ENCODE data around the gene KRT6B. TPM values are rescaled to one million over a fixed set of nuclear protein-coding genes. Genes with fewer than 3 reads are reported as not detected.

Gene KRT6B
- total RNA-seq, 1 experiment from 2014 or later = not detected

DNA sequence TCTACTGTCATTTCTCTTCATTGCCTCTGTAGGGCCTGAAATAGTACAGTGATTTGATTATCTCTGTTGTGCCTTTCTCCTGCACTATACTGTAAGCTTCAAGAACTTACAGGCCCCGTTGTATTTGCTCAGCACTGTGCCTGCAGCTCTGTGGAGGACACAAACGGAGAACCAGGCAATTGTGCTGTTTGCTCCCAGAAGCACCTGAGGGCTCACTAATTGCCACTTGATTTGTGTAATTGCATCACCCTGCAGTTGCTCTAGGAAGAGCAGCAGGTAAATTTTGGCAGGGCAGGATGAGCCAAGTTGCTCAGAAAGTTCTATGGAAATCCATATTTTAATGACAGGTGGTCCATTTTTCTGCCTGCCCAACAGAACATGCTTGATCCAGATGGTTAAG is 34.2 kb downstream of the KRT6B start:
- Histone ChIP-seq H3K79me2 (ENCODE audit: insufficient read depth, low read length) (no peaks in the 10 kb centered on the region), H3K27me3 (ENCODE audit: insufficient read depth, low read length) (no peaks in the 10 kb centered on the region), H3K4me2 (ENCODE audit: low read length) (no peak overlapping the region), H2AFZ (ENCODE audit: low read depth, low read length, poor library complexity, severe bottlenecking) (no peak overlapping the region), H3K9ac (ENCODE audit: low read length) (no peak overlapping the region), H3K9me3 (ENCODE audit: control insufficient read depth in 1 of 2, insufficient read depth in 1 of 2, low read depth in 1 of 2, low read length in 2 of 2) (no peaks in the 10 kb centered on the region), H3K27ac (ENCODE audit: low read depth, low read length) (no peak overlapping the region), H3K4me3 (replicated peaks in 1 of 2; ENCODE audit: low read depth in 1 of 2, low read length in 2 of 2) (no peak overlapping the region), H3K36me3 (ENCODE audit: control insufficient read depth in 1 of 2, insufficient read depth in 2 of 2, low read length in 2 of 2) (no peaks in the 10 kb centered on the region), H4K20me1 (ENCODE audit: insufficient read depth) (no peaks in the 10 kb centered on the region), H3K9me2 (ENCODE audit: insufficient read depth) (no peaks in the 10 kb centered on the region), H3K4me1 (ENCODE audit: control insufficient read depth in 1 of 2, insufficient read depth in 2 of 2, low read length in 2 of 2) (peaks cover 0 to 18% of the 10 kb centered on the region in 2 experiments; a peak in 1 of 4 replicates)
- no peak for ATAC-seq
- TF ChIP-seq CBX3 (IDR thresholded peaks at IDR 0.05; ENCODE audit: low read depth) (no peak), CEBPB (IDR thresholded peaks at IDR 0.05; ENCODE audit: low read depth) (peak; percentile 52; the same call in 1 of the 2 replicates)
- intact Hi-C loops (cut with micrococcal nuclease) = no loop called here
- POLR2A ChIA-PET = no interaction called here
- no peak for DNase-seq (ENCODE audit: low read depth, low spot score)
- CTCF ChIA-PET = no interaction called here
- BruUV-seq (replicated peaks) = no TSS peak
- RAD21 ChIA-PET (ENCODE audit: low non-redundant PET in 1 of 2, low total read pairs in 2 of 2, uncharacterized antibody in 2 of 2, unreplicated experiment in 2 of 2) = no interaction called here

- Histone ChIP-seq H3K9me2 (ENCODE audit: insufficient read depth) (no peaks in the 10 kb centered on the region), H3K27me3 (ENCODE audit: insufficient read depth, low read length) (no peaks in the 10 kb centered on the region), H3K79me2 (ENCODE audit: insufficient read depth, low read length) (no peaks in the 10 kb centered on the region), H3K4me2 (ENCODE audit: low read length) (no peak overlapping the region), H3K9ac (ENCODE audit: low read length) (no peak overlapping the region), H3K36me3 (ENCODE audit: control insufficient read depth in 1 of 2, insufficient read depth in 2 of 2, low read length in 2 of 2) (no peaks in the 10 kb centered on the region), H3K27ac (ENCODE audit: low read depth, low read length) (no peak overlapping the region), H4K20me1 (ENCODE audit: insufficient read depth) (no peaks in the 10 kb centered on the region), H3K4me3 (replicated peaks in 1 of 2; ENCODE audit: low read depth in 1 of 2, low read length in 2 of 2) (no peak overlapping the region), H2AFZ (ENCODE audit: low read depth, low read length, poor library complexity, severe bottlenecking) (no peak overlapping the region), H3K9me3 (ENCODE audit: control insufficient read depth in 1 of 2, insufficient read depth in 1 of 2, low read depth in 1 of 2, low read length in 2 of 2) (no peaks in the 10 kb centered on the region), H3K4me1 (ENCODE audit: control insufficient read depth in 1 of 2, insufficient read depth in 2 of 2, low read length in 2 of 2) (peaks cover 0 to 18% of the 10 kb centered on the region in 2 experiments; a peak in 1 of 4 replicates)
- DNase-seq (ENCODE audit: low read depth, low spot score) (no peak), ATAC-seq (no peak)
- ChIA-PET POLR2A (no interaction called here), RAD21 (ENCODE audit: low non-redundant PET in 1 of 2, low total read pairs in 2 of 2, uncharacterized antibody in 2 of 2, unreplicated experiment in 2 of 2) (no interaction called here), CTCF (interaction anchor here (0.9 kb wide), 1 partner anchor 21 kb away, joined by 5 read pairs; no protein-coding TSS in a partner anchor)
- TF ChIP-seq SP1 (IDR thresholded peaks at IDR 0.05; ENCODE audit: low read depth) = no peak
- TF ChIP-seq, protein P1, sequence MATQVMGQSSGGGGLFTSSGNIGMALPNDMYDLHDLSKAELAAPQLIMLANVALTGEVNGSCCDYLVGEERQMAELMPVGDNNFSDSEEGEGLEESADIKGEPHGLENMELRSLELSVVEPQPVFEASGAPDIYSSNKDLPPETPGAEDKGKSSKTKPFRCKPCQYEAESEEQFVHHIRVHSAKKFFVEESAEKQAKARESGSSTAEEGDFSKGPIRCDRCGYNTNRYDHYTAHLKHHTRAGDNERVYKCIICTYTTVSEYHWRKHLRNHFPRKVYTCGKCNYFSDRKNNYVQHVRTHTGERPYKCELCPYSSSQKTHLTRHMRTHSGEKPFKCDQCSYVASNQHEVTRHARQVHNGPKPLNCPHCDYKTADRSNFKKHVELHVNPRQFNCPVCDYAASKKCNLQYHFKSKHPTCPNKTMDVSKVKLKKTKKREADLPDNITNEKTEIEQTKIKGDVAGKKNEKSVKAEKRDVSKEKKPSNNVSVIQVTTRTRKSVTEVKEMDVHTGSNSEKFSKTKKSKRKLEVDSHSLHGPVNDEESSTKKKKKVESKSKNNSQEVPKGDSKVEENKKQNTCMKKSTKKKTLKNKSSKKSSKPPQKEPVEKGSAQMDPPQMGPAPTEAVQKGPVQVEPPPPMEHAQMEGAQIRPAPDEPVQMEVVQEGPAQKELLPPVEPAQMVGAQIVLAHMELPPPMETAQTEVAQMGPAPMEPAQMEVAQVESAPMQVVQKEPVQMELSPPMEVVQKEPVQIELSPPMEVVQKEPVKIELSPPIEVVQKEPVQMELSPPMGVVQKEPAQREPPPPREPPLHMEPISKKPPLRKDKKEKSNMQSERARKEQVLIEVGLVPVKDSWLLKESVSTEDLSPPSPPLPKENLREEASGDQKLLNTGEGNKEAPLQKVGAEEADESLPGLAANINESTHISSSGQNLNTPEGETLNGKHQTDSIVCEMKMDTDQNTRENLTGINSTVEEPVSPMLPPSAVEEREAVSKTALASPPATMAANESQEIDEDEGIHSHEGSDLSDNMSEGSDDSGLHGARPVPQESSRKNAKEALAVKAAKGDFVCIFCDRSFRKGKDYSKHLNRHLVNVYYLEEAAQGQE (IDR thresholded peaks at IDR 0.05; ENCODE audit: low read depth) = no peak
- TF ChIP-seq ZNF274 (IDR thresholded peaks at IDR 0.05; ENCODE audit: low read depth, low read length) = no peak
- TF ChIP-seq POLR2AphosphoS5 (IDR thresholded peaks at IDR 0.05; ENCODE audit: low read depth, low read length) = no peak
- no peak for TF ChIP-seq ZFX (IDR thresholded peaks at IDR 0.05)
- TF ChIP-seq TCF7L2 (IDR thresholded peaks at IDR 0.05; ENCODE audit: borderline replicate concordance, extremely low read depth, insufficient read depth, insufficient read length) = no peak
- no peak for TF ChIP-seq JUND (IDR thresholded peaks at IDR 0.05)
- no peak for TF ChIP-seq ELF1 (IDR thresholded peaks at IDR 0.05; ENCODE audit: borderline replicate concordance, low read depth)
- no peak for TF ChIP-seq FOSL1 (IDR thresholded peaks at IDR 0.05; ENCODE audit: low read depth)
- no peak for TF ChIP-seq CEBPB (IDR thresholded peaks at IDR 0.05; ENCODE audit: low read depth)
- TF ChIP-seq SIN3A (IDR thresholded peaks at IDR 0.05; ENCODE audit: low read depth) = no peak
- BruUV-seq (replicated peaks) = no TSS peak
- intact Hi-C loops (cut with micrococcal nuclease) = no loop called here
Observed at GRCh38 chr12:52416795-52417194, 35.2 kb downstream of the KRT6B start.
